T-helper 1 cell treated with Interleukin-12 subunit alpha and Interleukin-12 subunit beta and Interleukin-4 antibody, amounts not matched to agents 30 ng/mL and 1 ng/mL, for 36 hours (primary cell): ENCODE data around the gene SPEM3. TPM values are rescaled to one million over a fixed set of nuclear protein-coding genes. Genes with fewer than 3 reads are reported as not detected.

Source experiments
- intact Hi-C: fragments of 100-400 bp; cut with micrococcal nuclease; formaldehyde crosslinking; loops from one replicate; pipeline ENCODE4 v1.15.1; 2024
- total RNA-seq: library from RNA; stranded (reverse); gene quantifications from 2 replicates; pipeline ENCODE4 v1.2.3, GENCODE V29; 2022

The SPEM3 gene
- not detected in 2 replicates for total RNA-seq

DNA sequence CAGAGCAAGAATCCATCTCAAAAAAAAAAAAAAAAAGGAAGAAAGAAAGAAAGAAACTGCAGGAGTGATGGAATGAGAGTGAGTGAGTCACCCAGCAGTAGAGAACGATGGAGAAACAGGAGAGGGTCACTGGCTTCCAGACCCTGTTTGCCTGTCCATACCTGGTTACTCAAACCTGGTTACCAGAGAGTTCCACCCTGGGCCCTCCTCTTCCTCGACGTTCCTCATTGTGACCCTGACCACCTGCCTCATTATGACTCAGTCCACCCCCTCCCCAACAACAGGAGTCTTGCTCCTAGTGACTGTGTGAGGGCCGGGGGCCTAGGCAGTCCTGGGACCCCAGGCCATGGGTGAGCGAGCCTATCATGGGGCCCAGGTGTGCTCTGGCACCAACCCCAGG, at the start of gene SPEM3:
SPEM3 (plus strand) TSS at position 301 of the 400 bp plus-strand sequence; CDS start at position 347, 46 bp downstream.
- intact Hi-C loops: no loop called here

DNA sequence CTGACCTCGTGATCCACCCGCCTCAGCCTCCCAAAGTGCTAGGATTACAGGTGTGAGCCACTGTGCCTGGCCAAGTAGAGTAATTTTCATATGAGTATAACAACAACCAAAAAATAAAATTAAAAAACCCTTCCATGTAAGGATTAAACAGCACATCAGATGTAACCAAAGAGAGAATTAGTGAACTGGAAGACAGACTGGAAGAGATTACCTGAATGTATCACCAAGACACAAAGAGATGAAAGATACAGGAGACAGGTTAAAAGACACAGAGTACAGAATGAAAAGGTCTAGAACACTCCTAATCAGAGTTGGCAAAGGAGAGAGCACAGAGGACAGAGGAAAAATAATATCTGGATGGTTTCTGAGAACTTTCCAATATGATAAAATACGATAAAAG, 49.5 kb upstream of the SPEM3 start:
- intact Hi-C loops: no loop called here

DNA sequence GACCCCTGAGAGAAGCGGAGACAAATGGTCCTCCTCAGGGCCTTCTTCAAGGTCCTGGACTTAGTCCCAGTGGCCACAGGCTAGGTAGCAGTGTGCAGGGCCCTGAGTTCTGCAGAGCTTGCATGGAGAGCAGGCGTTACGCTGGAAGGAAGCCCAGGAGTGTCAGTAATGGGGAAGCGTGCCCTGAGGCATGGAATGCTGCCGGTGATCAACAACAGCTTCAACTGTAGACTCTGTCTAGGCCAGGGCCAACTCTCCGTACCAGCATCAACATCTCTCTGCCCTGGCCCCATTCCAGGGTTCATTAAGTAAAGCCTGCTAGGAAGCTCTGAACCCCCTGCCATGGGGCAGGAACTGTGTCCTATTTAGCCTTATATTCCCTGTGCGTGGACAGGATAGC, 48.3 kb upstream of the SPEM3 start:
- intact Hi-C loops: no loop called here

DNA sequence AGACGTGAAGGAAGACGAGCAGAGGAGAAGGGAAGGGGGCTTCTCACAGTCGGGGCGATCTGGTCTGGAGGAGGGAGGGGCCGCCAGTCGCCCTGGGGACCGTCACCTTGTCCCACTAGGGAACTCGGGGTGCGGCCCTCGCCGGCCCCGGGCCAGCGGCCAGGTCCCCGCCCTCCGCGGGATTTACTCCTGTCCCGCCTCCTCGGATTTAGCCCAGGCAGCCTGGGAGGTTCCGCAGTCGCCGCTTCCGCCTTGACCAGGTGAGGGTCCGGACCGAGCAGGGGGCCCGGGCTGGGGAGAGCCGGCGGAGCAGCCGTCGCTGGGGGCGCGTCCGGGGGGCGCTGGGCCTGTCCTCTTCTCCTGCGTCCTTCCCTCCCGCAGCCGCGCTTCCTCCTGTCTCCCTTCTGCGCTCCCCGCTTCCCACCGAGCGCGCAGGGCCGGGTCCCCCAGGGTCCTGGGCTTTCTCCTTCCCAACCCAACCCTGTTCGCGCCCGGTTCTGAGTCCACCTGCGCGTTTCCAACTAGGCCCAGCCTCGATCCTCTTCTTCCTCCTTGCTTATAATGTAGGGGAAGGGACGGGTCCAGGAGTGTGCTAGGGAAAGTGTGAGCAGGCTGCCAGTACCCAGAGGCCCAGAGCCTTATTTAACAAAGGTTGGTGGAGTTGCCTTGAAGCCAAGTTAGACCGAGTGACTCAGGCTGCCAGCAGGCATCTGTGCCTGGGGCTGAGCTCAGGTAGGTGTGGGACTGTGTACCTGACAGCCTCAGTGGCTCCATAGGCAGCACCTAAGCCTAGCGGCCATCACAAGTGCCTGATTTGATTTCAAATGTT, 47.6 kb upstream of the SPEM3 start, which contains the start of gene TNK1:
TNK1 (plus strand) TSS at position 235 of the 829 bp plus-strand sequence. CDS start 1,838 bp downstream, outside the sequence.
- intact Hi-C loops: no loop called here

DNA sequence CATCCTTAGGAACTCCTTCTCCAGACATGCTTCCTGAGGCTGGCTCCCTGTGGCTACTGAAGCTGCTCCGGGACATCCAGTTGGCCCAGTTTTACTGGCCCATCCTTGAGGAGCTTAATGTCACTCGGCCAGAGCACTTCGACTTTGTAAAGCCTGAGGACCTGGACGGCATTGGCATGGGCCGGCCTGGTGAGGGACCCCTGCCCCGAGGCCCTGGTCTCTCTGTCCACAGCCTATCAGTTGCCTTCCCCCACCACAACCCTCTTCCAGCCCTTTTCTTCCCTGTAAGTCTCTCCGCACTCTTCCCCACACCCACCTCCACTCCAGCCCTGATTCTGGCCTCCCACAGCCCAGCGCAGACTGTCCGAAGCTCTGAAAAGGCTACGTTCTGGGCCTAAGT, 45.8 kb upstream of the SPEM3 start:
- intact Hi-C loops: no loop called here

DNA sequence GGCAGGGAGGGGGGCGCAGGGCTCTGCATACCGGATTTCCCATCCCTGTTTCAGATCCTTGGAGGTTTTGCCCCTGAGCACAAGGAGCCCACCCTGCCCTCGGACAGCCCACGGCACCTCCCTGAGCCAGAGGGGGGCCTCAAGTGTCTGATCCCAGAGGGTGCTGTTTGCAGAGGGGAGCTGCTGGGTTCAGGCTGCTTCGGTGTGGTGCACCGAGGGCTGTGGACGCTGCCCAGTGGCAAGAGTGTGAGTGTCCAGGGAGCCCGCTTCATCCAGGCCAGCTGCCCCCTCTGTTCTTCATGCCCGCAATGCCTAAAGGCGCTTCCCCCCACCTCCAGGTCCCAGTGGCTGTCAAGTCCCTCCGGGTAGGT, 45.3 kb upstream of the SPEM3 start:
- intact Hi-C loops: no loop called here

DNA sequence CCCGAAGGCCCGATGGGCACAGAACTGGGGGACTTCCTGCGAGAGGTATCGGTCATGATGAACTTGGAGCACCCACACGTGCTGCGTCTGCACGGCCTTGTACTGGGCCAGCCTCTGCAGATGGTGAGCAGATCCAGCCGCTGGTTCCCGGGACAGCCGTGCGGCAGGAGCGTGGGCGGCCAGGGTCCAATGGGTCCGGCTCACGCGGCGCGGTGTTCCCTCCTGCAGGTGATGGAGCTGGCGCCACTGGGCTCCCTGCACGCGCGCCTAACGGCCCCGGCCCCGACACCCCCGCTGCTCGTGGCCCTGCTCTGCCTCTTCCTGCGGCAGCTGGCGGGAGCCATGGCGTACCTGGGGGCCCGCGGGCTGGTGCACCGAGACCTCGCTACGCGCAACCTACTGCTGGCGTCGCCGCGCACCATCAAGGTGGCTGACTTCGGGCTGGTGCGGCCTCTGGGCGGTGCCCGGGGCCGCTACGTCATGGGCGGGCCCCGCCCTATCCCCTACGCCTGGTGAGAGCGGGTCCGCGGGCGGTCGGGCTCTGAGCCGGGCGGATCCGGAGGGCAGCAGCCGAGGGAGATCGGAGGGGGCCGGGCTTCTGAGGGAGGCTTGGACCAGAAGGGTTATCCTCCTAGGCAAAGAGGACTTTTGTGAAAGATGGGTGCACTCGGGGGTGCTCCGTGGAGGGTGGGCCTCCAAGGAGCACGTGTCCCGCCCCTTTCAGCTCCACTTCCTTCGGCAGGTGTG, 44.7 kb upstream of the SPEM3 start:
- intact Hi-C loops: loop anchor here (1.0 to 2.0 kb wide), 5 partner anchors 10 to 177 kb away; partner anchors contain the start of genes NEURL4, PLSCR3, SENP3 and TMEM102

DNA sequence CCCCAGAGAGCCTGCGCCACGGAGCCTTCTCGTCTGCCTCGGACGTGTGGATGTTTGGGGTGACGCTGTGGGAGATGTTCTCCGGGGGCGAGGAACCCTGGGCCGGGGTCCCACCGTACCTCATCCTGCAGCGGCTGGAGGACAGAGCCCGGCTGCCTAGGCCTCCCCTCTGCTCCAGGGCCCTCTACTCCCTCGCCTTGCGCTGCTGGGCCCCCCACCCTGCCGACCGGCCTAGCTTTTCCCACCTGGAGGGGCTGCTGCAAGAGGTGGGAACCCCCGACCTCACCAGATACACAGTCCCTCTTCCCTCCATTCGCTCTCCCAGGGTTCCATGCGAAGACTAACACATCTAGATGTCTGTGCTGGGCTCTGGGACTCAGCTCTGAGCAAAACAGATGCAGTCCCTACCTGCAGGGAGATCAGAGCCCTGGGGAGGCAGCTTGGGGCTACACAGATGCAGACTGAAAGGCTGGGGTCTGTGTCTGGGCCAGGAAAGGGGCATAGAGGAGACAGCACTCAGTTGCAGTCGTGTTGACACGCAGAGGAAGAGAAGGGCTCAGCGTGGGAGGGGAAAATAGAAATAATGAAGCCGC, 44.1 kb upstream of the SPEM3 start:
- intact Hi-C loops: loop anchor here (1.0 to 2.0 kb wide), 5 partner anchors 10 to 177 kb away; partner anchors contain the start of genes NEURL4, PLSCR3, SENP3 and TMEM102

DNA sequence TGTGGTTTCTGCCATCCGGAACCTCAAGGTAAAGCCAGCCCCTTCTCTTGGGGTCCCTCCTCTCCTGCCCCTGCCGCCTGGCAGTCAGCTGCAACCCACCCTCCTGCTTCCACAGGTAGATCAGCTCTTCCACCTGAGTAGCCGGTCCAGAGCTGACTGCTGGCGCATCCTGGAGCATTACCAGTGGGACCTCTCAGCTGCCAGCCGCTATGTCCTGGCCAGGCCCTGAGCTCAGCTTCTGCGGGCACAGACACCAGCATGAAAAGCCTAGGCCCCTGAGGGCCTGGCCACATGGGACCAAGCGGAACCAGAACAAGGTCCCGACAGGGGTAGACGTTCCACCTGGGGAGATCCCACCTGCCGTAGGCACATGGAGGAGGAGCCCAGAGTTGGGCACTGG, 39.8 kb upstream of the SPEM3 start:
- intact Hi-C loops: no loop called here

DNA sequence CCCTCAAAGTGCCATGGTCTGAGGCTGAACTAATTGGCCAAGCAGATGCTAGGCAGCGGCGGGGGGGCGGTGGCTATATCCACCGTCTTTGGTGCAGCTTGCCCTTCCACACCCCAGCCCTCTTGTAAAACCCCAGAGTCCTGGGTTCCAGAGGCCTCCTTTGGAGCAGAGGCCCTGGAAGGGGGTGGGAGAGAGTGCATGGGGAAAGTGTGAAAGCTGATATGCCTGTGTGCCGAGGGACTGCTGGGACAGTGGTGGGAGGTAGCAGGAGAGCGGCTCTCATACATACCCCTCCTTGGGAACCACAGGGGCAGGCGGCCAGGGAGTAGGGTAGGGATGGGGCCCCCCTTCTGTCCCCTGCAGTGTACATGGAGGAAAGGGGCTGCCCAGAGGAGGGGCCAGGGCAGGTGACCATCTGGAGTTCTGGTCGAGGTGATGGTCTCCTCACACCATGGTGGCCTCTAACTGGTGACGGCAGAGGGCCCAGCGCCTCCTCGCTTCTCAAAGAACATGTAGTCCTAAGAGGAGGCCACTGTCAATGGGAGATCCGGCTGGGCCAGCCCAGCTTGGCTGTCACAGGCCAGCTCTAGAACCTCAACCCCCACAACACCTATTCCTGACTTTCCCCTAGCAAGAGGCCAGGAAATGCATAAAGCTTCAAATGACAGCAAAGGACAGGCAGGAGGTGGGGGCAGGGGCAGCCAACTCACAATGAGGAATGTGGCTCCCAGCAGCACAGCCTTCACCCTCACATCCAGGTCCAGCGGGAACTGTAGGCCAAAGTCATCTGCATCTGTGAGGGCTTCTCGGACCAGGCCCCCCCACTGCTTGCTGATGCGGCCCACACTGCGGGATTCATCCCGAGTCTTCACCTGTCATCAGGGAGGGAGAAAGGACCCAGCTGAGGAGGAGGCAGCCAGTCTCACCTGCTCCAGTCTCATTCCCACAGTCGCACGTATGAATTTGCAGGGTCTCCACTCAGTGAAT, 38.4 kb upstream of the SPEM3 start:
- intact Hi-C loops: no loop called here

DNA sequence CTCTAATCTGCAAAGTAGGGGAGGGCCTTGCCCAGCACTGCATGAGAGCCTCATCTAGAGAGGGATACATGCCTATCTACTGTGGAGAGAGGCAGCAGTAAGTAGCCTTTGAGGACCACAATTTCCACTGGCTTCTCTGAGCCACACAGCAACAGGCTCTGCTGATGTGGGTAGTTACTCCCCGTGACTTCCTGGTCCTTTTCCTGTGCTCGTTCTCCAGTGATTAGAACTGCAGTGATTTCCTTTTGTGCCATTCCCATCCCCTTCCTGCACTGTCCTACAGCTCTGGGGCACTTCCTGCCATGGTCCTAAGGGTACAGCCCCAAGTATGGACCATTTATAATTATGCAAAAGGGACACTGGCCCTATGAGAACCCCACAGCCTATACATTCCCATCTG, 37.4 kb upstream of the SPEM3 start:
- intact Hi-C loops: no loop called here

DNA sequence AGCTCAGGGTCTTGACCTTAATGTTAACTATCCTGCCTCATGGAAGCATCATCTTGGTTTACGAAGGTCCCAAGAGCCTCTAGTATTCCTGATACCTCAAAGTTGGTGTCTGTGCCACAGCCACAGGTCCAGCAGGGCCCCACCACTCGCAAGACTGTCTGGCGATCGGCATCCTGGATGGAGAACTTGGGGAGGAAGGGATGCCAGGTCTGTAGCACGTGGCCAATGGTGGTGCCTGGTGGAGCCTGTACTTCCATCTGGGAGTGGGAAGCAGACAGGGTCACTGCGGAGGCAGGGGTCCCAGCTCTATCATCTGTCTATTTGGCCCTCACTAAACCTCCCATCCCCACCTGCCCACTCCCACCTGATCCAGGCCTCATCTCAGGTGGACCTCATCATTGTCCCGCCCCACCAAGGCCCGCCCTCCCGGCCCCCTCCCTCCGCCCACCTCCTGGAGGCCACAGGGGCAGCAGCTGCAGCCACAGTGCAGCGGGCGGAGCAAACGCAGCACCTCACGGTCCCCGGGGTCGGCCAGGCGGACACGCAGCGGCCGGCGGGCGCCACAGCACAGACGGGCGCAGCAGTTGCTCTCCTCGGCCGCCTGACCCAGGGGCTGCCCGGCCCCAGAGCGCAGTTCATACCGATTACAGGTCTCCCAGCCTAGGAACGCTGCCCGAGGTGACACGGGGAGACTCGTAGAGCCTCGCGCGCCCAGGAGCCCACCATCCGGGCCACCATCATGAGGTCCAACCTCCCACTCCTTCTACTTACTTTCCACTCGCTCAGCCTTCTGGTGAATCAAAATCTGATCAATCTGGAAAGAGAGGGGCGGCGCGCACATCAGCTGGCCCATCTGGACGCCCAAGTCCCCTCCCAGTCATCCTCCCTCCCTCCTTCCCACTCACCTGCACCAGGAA, 35.7 kb upstream of the SPEM3 start:
- intact Hi-C loops: no loop called here

DNA sequence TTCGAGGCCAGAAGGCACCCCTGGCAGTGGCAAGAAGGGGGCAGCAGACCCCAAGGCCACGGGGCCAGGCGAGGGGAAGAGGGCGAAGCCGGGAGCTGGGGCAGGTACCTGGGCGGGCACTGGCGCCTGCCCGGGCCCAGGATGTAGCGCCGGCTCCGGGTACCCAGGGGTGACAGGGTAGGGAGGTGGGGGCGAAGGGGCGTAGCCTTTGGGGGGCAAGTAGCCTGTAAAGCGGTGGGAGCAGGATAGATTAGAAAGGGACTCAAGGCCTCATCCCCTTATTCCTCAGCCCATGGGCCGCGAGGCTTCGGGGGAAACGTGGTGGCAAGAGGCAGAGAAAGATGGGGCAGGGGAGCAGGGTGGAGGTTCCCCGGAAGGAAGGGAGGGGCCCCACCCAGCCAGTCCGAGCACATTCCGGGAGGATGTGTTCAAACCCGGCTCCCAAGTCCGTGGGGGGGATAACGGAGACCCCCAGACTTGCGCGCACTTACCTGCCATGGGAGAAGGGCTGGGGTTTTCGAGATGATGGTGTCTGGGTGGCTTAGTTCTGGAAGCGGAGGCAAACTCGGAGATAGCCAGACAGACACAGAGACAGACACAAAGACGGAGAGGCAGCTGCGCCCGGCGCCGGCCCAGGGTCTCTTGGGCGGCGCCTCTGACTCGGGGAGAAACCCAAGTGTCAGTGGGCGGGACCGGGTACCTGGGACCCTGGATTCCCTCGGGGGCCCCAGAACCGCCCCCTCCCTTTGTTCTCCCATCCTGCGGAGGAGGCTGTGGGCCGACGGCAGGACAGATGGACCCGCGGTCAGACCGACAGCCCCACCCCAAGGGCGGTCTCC, 34.8 kb upstream of the SPEM3 start:
- intact Hi-C loops: loop anchor here (1.0 to 2.0 kb wide), 9 partner anchors 10 to 189 kb away; partner anchors contain the start of genes NEURL4, POLR2A, TMEM102 and TMEM256

DNA sequence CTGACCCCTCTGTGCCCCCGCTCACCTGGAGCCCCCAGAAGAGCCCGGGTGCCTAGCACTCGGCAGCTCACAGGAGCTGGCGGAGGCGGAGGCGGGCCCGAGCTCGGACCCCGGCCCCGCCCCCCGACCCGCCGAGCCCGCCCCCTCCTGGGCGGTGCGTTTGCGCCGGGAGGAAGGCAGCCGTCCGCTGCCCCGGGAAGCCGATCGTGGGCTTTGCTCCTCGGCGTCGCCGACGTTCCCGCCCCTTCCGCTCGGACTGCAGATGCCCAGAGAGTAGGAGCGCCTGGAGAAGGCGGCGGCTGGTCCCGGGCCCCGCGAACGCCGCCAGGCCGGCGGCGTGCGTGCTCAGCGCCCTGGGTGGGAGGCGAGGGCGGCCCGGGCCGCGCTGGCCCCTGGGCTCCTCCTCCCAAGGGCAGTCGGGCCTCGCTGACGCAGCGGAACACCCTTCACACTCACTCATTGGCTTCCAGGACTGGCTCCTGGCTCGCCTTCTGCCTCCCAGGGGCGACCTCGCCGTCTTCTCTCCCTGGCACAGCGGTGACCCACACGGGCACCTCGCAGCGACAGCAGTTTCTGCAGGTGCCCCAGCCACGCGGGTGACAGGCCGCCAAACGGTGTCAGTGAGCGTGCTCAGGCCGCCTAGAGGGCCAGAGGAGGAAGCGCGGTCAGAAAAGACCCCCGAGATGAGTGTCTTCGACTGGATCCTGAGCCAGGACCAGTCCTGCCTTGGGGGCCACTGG, 34.0 kb upstream of the SPEM3 start, which contains the start of gene PLSCR3:
PLSCR3 (minus strand) TSS at position 74 of the 740 bp plus-strand sequence. CDS start 415 bp downstream, outside the sequence.
- intact Hi-C loops: loop anchor here (1.0 to 2.0 kb wide), 9 partner anchors 10 to 189 kb away; partner anchors contain the start of genes NEURL4, POLR2A, TMEM102 and TMEM256

DNA sequence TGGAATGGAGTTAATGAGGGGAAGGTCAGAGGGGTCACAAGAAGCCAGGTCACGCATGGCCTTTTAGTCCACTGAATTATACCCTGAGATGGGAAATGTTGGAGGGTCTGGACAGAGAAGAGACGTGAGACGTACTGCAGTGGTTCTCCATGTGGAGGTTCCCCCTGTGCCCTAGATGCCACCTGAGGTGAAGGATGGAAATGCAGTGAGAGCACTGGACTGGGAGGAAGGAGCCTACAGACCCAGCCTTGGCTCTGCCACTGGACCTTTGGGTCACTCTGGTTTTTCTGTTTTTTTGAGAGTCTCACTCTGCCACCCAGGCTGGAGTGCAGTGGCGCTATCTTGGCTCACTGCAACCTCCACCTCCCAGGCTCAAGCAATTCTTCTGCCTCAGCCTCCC, 32.5 kb upstream of the SPEM3 start:
- intact Hi-C loops: no loop called here

DNA sequence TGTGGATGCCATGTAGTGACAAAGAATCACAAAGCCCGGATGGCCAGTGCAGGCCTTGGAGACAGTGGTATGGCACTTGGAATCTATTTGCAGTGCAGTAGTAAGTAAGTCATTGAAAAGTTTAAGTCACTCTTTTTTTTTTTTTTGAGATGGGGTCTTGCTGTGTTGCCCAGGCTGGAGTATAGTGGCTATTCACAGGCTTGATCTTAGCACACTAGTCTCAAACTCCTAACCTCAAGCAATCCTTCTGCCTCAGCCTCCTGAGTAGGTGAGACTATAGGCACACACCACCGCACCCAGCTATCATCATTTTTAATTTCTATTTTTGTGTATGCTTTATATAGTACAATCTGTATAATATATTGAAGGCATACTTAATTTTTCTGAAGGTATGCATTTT, 30.0 kb upstream of the SPEM3 start:
- intact Hi-C loops: no loop called here

DNA sequence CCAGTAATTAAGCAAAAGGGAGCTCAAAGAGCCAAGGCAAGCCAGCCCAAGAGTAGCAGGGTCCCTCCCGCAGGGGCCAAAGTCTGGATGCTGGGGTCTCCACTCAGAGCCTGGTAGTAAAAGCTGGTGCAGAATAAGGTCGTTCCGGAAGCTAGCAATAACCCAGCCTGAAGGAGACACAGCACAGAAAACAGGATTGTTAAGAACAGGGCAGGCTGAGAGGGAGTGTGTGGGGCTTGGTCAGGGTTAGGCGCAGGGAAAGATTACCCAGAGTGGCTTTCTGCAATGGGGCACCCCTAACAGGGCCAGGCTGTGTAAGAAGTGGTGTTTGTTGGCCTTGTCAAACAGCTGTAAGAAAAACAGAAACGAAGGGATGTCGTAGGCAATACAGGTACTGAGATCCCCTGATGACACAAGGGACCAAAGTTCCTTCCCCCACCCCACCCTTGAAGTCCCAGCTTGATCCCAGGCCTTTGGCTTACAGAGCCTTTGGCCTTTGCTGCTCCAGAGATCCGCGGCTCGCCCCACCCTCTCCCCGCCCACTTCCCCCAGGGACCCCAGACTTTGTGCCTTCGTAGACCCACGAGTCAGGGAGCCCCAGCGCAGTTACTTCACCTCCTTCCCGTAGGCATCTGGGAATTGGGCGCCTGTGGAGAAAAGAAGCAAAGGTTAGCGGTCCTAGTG, 25.5 kb upstream of the SPEM3 start:
- intact Hi-C loops: loop anchor here (5.0 kb wide), 1 partner anchor 439 kb away; no protein-coding TSS in a partner anchor
